Fibroblast of the aortic adventitia (primary cell): ENCODE measurements around the gene NSDHL. TPM values are rescaled to one million over a fixed set of nuclear protein-coding genes. Genes with fewer than 3 reads are reported as not detected.

Experiments
- DNase-seq: peaks from one replicate; pipeline ENCODE4 v3.0.0-alpha.2; 2010; ENCODE audit warnings: low read depth
- H3K4me3 ChIP-seq: 2 replicates; pipeline ENCODE4 v1.5.1; 2011; ENCODE audit warnings: low read depth, mild to moderate bottlenecking, control low read depth, low read length, moderate library complexity
- total RNA-seq: library from RNA; depleted of rRNA; stranded (reverse); fragments of >200 nt; gene quantifications from 2 replicates; pipeline ENCODE4 v1.2.3, GENCODE V29; 2012; ENCODE audit warnings: low replicate concordance
- TF ChIP-seq, protein P1 (sequence below): IDR thresholded peaks from 2 replicates; pipeline ENCODE4 v1.5.1; 2011; ENCODE audit warnings: mild to moderate bottlenecking, low read length, control low read depth, inconsistent platforms; ENCODE audit not compliant: insufficient read depth

The NSDHL gene
- total RNA-seq, 1 donor: 11.7 TPM

GRCh38 chrX:152912641-152913040, 81.8 kb downstream of the NSDHL start:
- DNase-seq: no peak
- TF ChIP-seq, protein P1, sequence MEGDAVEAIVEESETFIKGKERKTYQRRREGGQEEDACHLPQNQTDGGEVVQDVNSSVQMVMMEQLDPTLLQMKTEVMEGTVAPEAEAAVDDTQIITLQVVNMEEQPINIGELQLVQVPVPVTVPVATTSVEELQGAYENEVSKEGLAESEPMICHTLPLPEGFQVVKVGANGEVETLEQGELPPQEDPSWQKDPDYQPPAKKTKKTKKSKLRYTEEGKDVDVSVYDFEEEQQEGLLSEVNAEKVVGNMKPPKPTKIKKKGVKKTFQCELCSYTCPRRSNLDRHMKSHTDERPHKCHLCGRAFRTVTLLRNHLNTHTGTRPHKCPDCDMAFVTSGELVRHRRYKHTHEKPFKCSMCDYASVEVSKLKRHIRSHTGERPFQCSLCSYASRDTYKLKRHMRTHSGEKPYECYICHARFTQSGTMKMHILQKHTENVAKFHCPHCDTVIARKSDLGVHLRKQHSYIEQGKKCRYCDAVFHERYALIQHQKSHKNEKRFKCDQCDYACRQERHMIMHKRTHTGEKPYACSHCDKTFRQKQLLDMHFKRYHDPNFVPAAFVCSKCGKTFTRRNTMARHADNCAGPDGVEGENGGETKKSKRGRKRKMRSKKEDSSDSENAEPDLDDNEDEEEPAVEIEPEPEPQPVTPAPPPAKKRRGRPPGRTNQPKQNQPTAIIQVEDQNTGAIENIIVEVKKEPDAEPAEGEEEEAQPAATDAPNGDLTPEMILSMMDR: no peak
- H3K4me3 ChIP-seq: no peak overlapping the region

DNA sequence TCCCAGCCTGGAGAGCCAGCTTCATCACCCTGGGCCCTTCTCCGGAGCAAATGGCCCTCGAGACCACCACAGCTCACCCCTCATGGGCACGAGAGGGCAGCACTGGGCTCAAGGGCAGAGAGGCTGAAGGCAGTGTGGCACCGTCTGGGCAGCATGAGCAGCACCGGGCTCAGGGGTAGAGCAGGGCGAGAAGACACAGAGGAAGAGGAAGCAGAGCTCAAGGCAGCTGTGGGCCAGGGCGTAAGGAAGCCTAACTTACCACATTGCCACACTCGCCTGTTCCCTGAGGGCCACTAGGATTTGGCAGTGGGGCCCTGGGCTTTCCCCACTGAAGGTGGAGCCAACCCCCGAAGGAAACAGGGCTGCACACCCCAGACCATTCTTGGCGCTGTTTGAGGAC, 82.5 kb downstream of the NSDHL start:
- no peak overlapping the region for H3K4me3 ChIP-seq
- no peak for DNase-seq
- TF ChIP-seq, protein P1: no peak

DNA sequence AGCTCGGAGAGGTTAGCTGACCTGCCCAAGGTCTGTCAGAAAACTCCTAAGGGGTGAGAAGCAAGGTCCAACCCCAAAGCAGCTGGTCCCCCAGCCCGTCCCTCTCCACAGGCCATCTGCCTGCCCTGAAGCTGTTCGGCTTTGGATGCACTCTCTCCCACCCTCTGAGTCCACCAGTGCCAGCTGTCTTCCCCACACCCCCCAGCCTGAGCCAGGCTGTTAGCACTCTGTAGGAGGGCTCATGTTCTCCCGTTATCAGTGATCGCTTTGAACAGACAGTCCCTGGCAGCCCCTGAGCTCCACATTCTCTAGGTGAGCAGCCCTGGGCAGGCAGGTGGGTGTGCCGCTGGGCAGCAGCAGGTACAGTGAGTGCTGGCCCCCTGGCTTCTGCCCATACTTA, 83.0 kb downstream of the NSDHL start:
- TF ChIP-seq, protein P1: no peak
- H3K4me3 ChIP-seq: no peak overlapping the region
- no peak for DNase-seq

GRCh38 chrX:152915541-152916241, 84.8 kb downstream of the NSDHL start:
- DNase-seq: peak; percentile 41
- TF ChIP-seq, protein P1: peak; percentile 80
- no peak overlapping the region for H3K4me3 ChIP-seq

GRCh38 chrX:152917656-152918579, 87.1 kb downstream of the NSDHL start:
- TF ChIP-seq, protein P1: no peak
- H3K4me3 ChIP-seq: no peak overlapping the region
- DNase-seq: no peak

DNA sequence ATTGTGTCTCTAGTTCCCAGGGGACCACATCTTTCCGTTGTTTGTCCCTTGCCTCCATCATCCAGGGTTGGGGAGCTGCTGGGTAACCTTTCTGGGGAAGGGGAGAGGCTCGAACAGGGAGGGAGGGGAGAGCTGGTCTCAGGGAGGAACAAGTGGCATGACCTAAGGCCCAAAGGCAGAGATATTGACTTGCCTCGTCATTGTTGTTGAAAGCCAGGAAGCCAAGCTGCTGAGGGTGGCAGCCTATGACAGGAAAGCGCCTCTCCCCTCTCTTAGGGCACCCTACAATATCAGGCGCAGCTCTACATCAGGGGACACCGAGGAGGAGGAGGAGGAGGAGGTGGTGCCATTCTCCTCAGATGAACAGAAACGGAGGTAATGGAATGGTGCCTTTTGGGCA, 87.8 kb downstream of the NSDHL start:
- TF ChIP-seq, protein P1: no peak
- DNase-seq: no peak
- no peak overlapping the region for H3K4me3 ChIP-seq

Other genes with a start within 250 kb of the NSDHL start
- gene GABRQ, start 193.2 kb upstream of the NSDHL start, total RNA-seq: not detected in 2 replicates
- not detected in 2 replicates for gene MAGEA3, start 132.3 kb upstream of the NSDHL start, total RNA-seq
- gene CSAG2, start 121.8 kb upstream of the NSDHL start, total RNA-seq: not detected in 2 replicates
- gene MAGEA2B, start 116.4 kb upstream of the NSDHL start, total RNA-seq: not detected in 2 replicates
- gene CSAG1, start 97.3 kb upstream of the NSDHL start, total RNA-seq: not detected in 2 replicates
- gene MAGEA12, start 97.3 kb upstream of the NSDHL start, total RNA-seq: not detected in 2 replicates
- gene MAGEA2, start 77.2 kb upstream of the NSDHL start, total RNA-seq: not detected in 2 replicates
- not detected in 2 replicates for gene CSAG3, start 71.8 kb upstream of the NSDHL start, total RNA-seq
- not detected in 2 replicates for gene MAGEA6, start 61.4 kb upstream of the NSDHL start, total RNA-seq
- gene CETN2, start 306 bp upstream of the NSDHL start, total RNA-seq: 65.7 and 209 TPM in 2 replicates
- gene ZNF185, start 67.0 kb downstream of the NSDHL start, total RNA-seq: 1.1 and 4.7 TPM in 2 replicates
- not detected in 2 replicates for gene PNMA5, start 163.1 kb downstream of the NSDHL start, total RNA-seq
- under 0.01 TPM in 1 of 2 replicates, not detected in the other for gene PNMA3, start 225.4 kb downstream of the NSDHL start, total RNA-seq
- 1.3 and 14.9 TPM in 2 replicates for gene PNMA6A, start 241.4 kb downstream of the NSDHL start, total RNA-seq